Right lobe of liver (tissue), 6 donors: ENCODE results near the gene FAM89B. TPM values are rescaled to one million over a fixed set of nuclear protein-coding genes. Genes with fewer than 3 reads are reported as not detected.

Experiments used
- ATAC-seq, 4 donors: fragments of 200-7000 bp; cut with Tn5 transposase; one replicate each; pipeline ENCODE4 v1.9.1; 2020; ENCODE audit warnings: mild to moderate bottlenecking in 4 of 4, moderate library complexity in 4 of 4
- DNase-seq, 3 donors: peaks; one replicate each; pipeline ENCODE4 v3.0.0-alpha.2; 2020
- H3K27ac ChIP-seq, 3 donors: fragments of 200-600 bp; one replicate each; pipeline ENCODE4 v1.8.0; 2022
- H3K27me3 ChIP-seq, 2 donors: fragments of 200-600 bp; one replicate each; pipeline ENCODE4 v1.8.0; 2022
- H3K36me3 ChIP-seq, 4 donors: fragments of 200-600 bp; sonication (generic) in 1 of 4; one replicate each; pipeline versions ENCODE4 v1.5.1 to v1.8.0; 2017 to 2022; ENCODE audit warnings: control low read depth in 1 of 4
- H3K4me1 ChIP-seq, 4 donors: fragments of 200-600 bp; sonication (generic) in 1 of 4; one replicate each; pipeline versions ENCODE4 v1.5.1 to v1.8.0; 2017 to 2022; ENCODE audit warnings: control low read depth in 1 of 4
- H3K4me3 ChIP-seq, 3 donors: fragments of 200-600 bp; one replicate each; pipeline ENCODE4 v1.8.0; 2022
- H3K9me3 ChIP-seq, 4 donors: fragments of 200-600 bp; sonication (generic) in 1 of 4; one replicate each; pipeline versions ENCODE4 v1.5.1 to v1.8.0; 2017 to 2022; ENCODE audit warnings: control low read depth in 1 of 4
- POLR2A ChIP-seq: fragments of 450-650 bp; IDR thresholded peaks from one replicate; pipeline ENCODE4 v1.6.1; 2017; ENCODE audit warnings: antibody characterized with exemption, mild to moderate bottlenecking
- whole genome bisulfite sequencing: methylation state at CpG from one replicate; pipeline ENCODE4 v1.1.6; 2018; ENCODE audit warnings: low coverage, low lambda C conversion rate; ENCODE audit not compliant: insufficient coverage; ENCODE audit errors: missing lambda C conversion rate; 5-methylcytosine and 5-hydroxymethylcytosine counted together
- intact Hi-C, 2 donors: fragments of 100-400 bp; cut with DNase I; formaldehyde crosslinking; loops; one replicate each; pipeline versions ENCODE4 v1.11.2 to v1.14.1; 2022
- total RNA-seq, 6 experiments: library from RNA; depleted of rRNA in 2 of 6; stranded (reverse); fragments of >200 nt in 2 of 6; fragmentation: NEBNext Ultra II Directional in 3 of 6; extraction: Animal tissue kit (Norgen Biotek cat#: 25700) in 3 of 6; gene quantifications; one replicate each; pipeline versions ENCODE4 v1.1.0 to v1.2.4, GENCODE V29; 2016 to 2023
- TF ChIP-seq, protein P1 (sequence below), 4 donors: fragments of 200-600 bp in 3 of 4; fragments of 450-650 bp in 1 of 4; IDR thresholded peaks; one replicate each; pipeline versions ENCODE4 v1.5.1 to v1.8.0; 2016 to 2022; ENCODE audit warnings: antibody characterized with exemption in 4 of 4, mild to moderate bottlenecking in 2 of 4
- donor health status: DM: no; HTN: yes; CAD: no.
- donor health status: DM: no; HTN: no; CAD: no.
- donor health status: DM: no; HTN: no; CAD: no.
- donor health status: DM: no; HTN: yes; CAD: no.
- donor health status: DM: no; HTN: yes; CAD: no.

FAM89B gene
- total RNA-seq, 6 experiments from 2014 or later, result 12.8 to 20.6 (median 14.6) TPM

- ATAC-seq (no peak), DNase-seq (no peak)
- H3K4me3 ChIP-seq, result peak overlapping the region in 1 of 3 donors; percentile 95
- no peaks in the 10 kb centered on the region for H3K27me3 ChIP-seq
- TF ChIP-seq POLR2A, result no peak
- TF ChIP-seq, protein P1, sequence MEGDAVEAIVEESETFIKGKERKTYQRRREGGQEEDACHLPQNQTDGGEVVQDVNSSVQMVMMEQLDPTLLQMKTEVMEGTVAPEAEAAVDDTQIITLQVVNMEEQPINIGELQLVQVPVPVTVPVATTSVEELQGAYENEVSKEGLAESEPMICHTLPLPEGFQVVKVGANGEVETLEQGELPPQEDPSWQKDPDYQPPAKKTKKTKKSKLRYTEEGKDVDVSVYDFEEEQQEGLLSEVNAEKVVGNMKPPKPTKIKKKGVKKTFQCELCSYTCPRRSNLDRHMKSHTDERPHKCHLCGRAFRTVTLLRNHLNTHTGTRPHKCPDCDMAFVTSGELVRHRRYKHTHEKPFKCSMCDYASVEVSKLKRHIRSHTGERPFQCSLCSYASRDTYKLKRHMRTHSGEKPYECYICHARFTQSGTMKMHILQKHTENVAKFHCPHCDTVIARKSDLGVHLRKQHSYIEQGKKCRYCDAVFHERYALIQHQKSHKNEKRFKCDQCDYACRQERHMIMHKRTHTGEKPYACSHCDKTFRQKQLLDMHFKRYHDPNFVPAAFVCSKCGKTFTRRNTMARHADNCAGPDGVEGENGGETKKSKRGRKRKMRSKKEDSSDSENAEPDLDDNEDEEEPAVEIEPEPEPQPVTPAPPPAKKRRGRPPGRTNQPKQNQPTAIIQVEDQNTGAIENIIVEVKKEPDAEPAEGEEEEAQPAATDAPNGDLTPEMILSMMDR (IDR thresholded peaks at IDR 0.05), result no peak
- H3K36me3 ChIP-seq, result peaks cover 0 to 31% (median 13%) of the 10 kb centered on the region in 4 donors
- WGBS, result 93% methylated on average over 3 of the region's 17 CpGs
- H3K4me1 ChIP-seq, result peaks cover 0 to 18% (median 9%) of the 10 kb centered on the region in 4 donors
- intact Hi-C loops, result no loop called here
- no peaks in the 10 kb centered on the region for H3K9me3 ChIP-seq
- no peak overlapping the region for H3K27ac ChIP-seq
Observed at GRCh38 chr11:65617136-65617850, 45.0 kb downstream of the FAM89B start.

DNA sequence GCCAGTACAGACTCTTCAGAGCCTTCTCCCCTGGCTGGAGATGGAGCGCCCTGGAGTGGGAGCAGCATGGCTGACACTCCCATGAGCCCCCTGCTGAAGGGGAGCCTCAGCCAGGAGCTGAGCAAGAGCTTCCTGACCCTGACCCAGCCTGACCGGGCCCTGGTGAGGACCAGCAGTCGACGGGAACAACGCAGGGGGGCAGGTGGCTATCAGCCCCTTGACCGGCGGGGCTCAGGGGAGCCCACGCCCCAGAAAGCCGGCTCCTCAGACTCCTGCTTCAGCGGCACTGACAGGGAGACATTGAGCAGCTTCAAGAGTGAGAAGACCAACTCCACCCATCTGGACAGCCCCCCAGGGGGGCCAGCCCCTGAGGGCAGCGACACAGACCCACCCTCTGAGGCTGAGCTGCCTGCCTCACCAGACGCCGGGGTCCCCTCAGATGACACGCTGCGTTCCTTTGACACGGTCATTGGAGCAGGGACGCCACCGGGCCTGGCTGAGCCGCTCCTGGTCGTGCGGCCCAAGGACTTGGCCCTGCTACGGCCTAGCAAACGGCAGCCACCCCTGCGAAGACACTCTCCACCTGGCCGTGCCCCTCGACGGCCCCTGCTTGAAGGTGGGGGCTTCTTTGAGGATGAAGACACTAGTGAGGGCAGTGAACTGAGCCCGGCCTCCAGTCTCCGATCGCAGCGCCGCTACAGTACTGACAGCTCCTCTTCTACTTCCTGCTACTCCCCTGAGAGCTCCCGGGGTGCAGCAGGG is 45.8 kb downstream of the FAM89B start:
- intact Hi-C loops, result no loop called here
- H3K4me1 ChIP-seq, result peaks cover 0 to 9% (median 4%) of the 10 kb centered on the region in 4 donors
- H3K36me3 ChIP-seq, result peaks cover 0 to 31% (median 13%) of the 10 kb centered on the region in 4 donors
- DNase-seq, result no peak
- no peak for TF ChIP-seq POLR2A
- TF ChIP-seq, protein P1 (IDR thresholded peaks at IDR 0.05), result no peak
- no peaks in the 10 kb centered on the region for H3K27me3 ChIP-seq
- no peak overlapping the region for H3K27ac ChIP-seq
- no peaks in the 10 kb centered on the region for H3K9me3 ChIP-seq
- no peak overlapping the region for H3K4me3 ChIP-seq
- ATAC-seq, result no peak
- WGBS, result 76% methylated on average over 5 of the region's 33 CpGs

GRCh38 chr11:65618763-65619162 is 46.4 kb downstream of the FAM89B start:
- ATAC-seq (no peak), DNase-seq (no peak)
- Histone ChIP-seq H3K27me3 (no peaks in the 10 kb centered on the region), H3K36me3 (peaks cover 0 to 33% (median 13%) of the 10 kb centered on the region in 4 donors), H3K4me3 (no peak overlapping the region), H3K4me1 (peaks cover 0 to 9% (median 3%) of the 10 kb centered on the region in 4 donors), H3K27ac (no peak overlapping the region), H3K9me3 (no peaks in the 10 kb centered on the region)
- 87% methylated on average over 5 of the region's 14 CpGs for WGBS
- intact Hi-C loops, result no loop called here
- no peak for TF ChIP-seq POLR2A
- TF ChIP-seq, protein P1 (IDR thresholded peaks at IDR 0.05), result no peak

DNA sequence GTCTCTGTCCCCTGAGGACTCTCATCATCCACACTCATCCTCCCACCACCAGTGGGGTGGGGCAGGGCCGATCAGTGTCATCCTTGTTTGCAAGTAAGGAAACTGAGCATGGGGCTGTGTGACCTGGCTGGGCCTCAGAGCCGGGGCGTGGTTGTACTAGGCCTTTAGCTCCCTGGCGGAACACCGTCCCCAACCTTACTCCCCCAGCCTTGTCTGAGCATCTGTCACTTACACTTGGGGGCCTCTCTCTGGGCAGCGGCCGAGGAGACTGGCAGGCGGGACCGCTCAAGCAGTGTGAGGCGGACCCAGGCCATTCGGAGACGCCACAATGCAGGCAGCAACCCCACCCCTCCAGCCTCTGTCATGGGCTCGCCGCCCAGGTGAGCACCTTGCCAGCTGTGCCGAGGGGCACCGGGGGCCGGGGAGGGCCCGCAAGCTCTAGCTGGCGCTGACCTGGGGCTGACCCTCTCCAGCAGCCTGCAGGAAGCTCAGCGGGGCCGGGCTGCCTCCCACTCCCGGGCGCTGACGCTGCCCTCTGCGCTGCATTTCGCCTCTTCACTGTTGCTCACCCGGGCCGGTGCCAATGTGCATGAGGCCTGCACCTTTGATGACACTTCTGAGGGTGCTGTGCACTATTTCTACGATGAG is 47.1 kb downstream of the FAM89B start:
- DNase-seq (no peak), ATAC-seq (no peak)
- Histone ChIP-seq H3K27me3 (no peaks in the 10 kb centered on the region), H3K9me3 (no peaks in the 10 kb centered on the region), H3K4me3 (no peak overlapping the region), H3K27ac (no peak overlapping the region), H3K36me3 (peaks cover 0 to 39% (median 13%) of the 10 kb centered on the region in 4 donors), H3K4me1 (peaks cover 0 to 9% (median 3%) of the 10 kb centered on the region in 4 donors)
- intact Hi-C loops, result no loop called here
- TF ChIP-seq, protein P1 (IDR thresholded peaks at IDR 0.05), result no peak
- no peak for TF ChIP-seq POLR2A
- 89% methylated on average over 6 of the region's 29 CpGs for WGBS
